Left hindlimb (tissue), 1 donor: ENCODE measurements around the gene HECW1.
"Not testable (repeated sequence)": the region's sequence is repeated elsewhere in the genome, so short reads cannot be mapped to it uniquely, and the experiment has no call there.

Source experiments
- DNase-seq: peaks from one replicate; pipeline ENCODE4 v3.0.0-alpha.2; 2018

HECW1 gene

GRCh38 chr7:43151076-43151475 lies 38.6 kb downstream of the HECW1 start:
- DNase-seq = no peak

GRCh38 chr7:43152696-43153095 lies 40.2 kb downstream of the HECW1 start:
- no peak for DNase-seq

- no peak for DNase-seq
These were observed 43.2 kb downstream of the HECW1 start for GRCh38 chr7:43155636-43156035.

GRCh38 chr7:43163885-43164284 lies 51.4 kb downstream of the HECW1 start:
- no peak for DNase-seq

GRCh38 chr7:43164757-43165156 lies 52.3 kb downstream of the HECW1 start:
- DNase-seq = no peak

- no peak for DNase-seq
These were observed 54.2 kb downstream of the HECW1 start for GRCh38 chr7:43166686-43167085.

GRCh38 chr7:43169076-43169475 lies 56.6 kb downstream of the HECW1 start:
- DNase-seq = no peak

- no peak for DNase-seq
These were observed 58.1 kb downstream of the HECW1 start for GRCh38 chr7:43170571-43170970.

- no peak for DNase-seq
These were observed 63.2 kb downstream of the HECW1 start for GRCh38 chr7:43175570-43176200.

GRCh38 chr7:43179393-43179792 lies 66.9 kb downstream of the HECW1 start:
- no peak for DNase-seq

GRCh38 chr7:43192806-43193460 lies 80.5 kb downstream of the HECW1 start:
- DNase-seq = no peak

- DNase-seq = no peak
These were observed 81.4 kb downstream of the HECW1 start for GRCh38 chr7:43193893-43194292.

- DNase-seq = no peak
These were observed 82.8 kb downstream of the HECW1 start for GRCh38 chr7:43195256-43195655.

- no peak for DNase-seq
These were observed 83.3 kb downstream of the HECW1 start for GRCh38 chr7:43195768-43196167.

- DNase-seq = no peak
These were observed 83.9 kb downstream of the HECW1 start for GRCh38 chr7:43196379-43196778.

GRCh38 chr7:43198016-43198415 lies 85.6 kb downstream of the HECW1 start:
- no peak for DNase-seq

- DNase-seq = no peak
These were observed 86.2 kb downstream of the HECW1 start for GRCh38 chr7:43198599-43199090.

- no peak for DNase-seq
These were observed 87.1 kb downstream of the HECW1 start for GRCh38 chr7:43199371-43200160.

- no peak for DNase-seq
These were observed 89.5 kb downstream of the HECW1 start for GRCh38 chr7:43201912-43202311.

GRCh38 chr7:43204081-43204480 lies 91.6 kb downstream of the HECW1 start:
- no peak for DNase-seq

GRCh38 chr7:43205171-43205795 lies 92.8 kb downstream of the HECW1 start:
- DNase-seq = no peak

- no peak for DNase-seq
These were observed 95.8 kb downstream of the HECW1 start for GRCh38 chr7:43208242-43208641.

- not testable (repeated sequence) for DNase-seq
These were observed 98.1 kb downstream of the HECW1 start for GRCh38 chr7:43210539-43210938.
